Esophagus (tissue), 2 donors: ENCODE measurements around the gene EEF2KMT. TPM values are rescaled to one million over a fixed set of nuclear protein-coding genes. Genes with fewer than 3 reads are reported as not detected.
A peak's percentile ranks its signal among the peaks of the same experiment; 100 is the strongest.
"Not testable (repeated sequence)": the region's sequence is repeated elsewhere in the genome, so short reads cannot be mapped to it uniquely, and the experiment has no call there.

Source experiments
- H3K27ac ChIP-seq, 2 donors: one replicate each; pipeline ENCODE4 v1.5.1; 2013; ENCODE audit warnings: low read depth in 2 of 2, mild to moderate bottlenecking in 2 of 2, inconsistent platforms in 1 of 2, low read length in 1 of 2, moderate library complexity in 1 of 2
- H3K27me3 ChIP-seq, 2 donors: one replicate each; pipeline ENCODE4 v1.6.1; 2013; ENCODE audit warnings: low read length in 2 of 2, control low read depth in 1 of 2, mild to moderate bottlenecking in 1 of 2; ENCODE audit not compliant: insufficient read depth in 2 of 2, control insufficient read depth in 1 of 2
- H3K36me3 ChIP-seq, 2 donors: one replicate each; pipeline ENCODE4 v1.6.1; 2013; ENCODE audit warnings: low read length in 1 of 2; ENCODE audit not compliant: control insufficient read depth in 2 of 2, insufficient read depth in 2 of 2
- H3K4me1 ChIP-seq, 2 donors: one replicate each; pipeline ENCODE4 v1.6.1; 2013; ENCODE audit warnings: low read length in 1 of 2; ENCODE audit not compliant: control insufficient read depth in 2 of 2, insufficient read depth in 2 of 2
- H3K4me3 ChIP-seq, 2 donors: one replicate each; pipeline ENCODE4 v1.5.1; 2013; ENCODE audit warnings: low read length in 2 of 2, mild to moderate bottlenecking in 2 of 2, low read depth in 1 of 2, moderate library complexity in 1 of 2
- H3K9me3 ChIP-seq, 2 donors: one replicate each; pipeline ENCODE4 v1.6.1; 2013; ENCODE audit warnings: mild to moderate bottlenecking in 2 of 2, low read depth in 1 of 2, low read length in 1 of 2, moderate library complexity in 1 of 2; ENCODE audit not compliant: control insufficient read depth in 2 of 2, insufficient read depth in 1 of 2
- WGBS, 2 donors: extraction: QIAGEN DNeasy Blood & Tissue Kit; methylation state at CpG; one replicate each; pipeline ENCODE4 v1.1.7; 2013; 5-methylcytosine and 5-hydroxymethylcytosine counted together
- polyA plus RNA-seq, 2 donors: library from polyadenylated mRNA; stranded (reverse); fragments of 200-250 nt; gene quantifications; one replicate each; pipeline ENCODE4 v1.2.3, GENCODE V29; 2013
- donor health status: healthy with polysubstance abuse.
- donor health status: Bipolar disorder and iron deficiency.

The EEF2KMT gene
- polyA plus RNA-seq, 2 donors: 4.4 to 8.4 TPM

GRCh38 chr16:5095145-5095830 is 2.3 kb downstream of the EEF2KMT start:
- not testable (repeated sequence) for H3K36me3 ChIP-seq, H3K27me3 ChIP-seq, H3K9me3 ChIP-seq, H3K4me3 ChIP-seq, H3K4me1 ChIP-seq
- 59 to 63% methylated on average over 11 of the region's 11 CpGs for WGBS, 2 donors
- H3K27ac ChIP-seq: peak overlapping the region in 1 of 2 donors; percentile 4

- not testable (repeated sequence) for H3K9me3 ChIP-seq, H3K36me3 ChIP-seq, H3K27me3 ChIP-seq, H3K4me1 ChIP-seq, H3K4me3 ChIP-seq, H3K27ac ChIP-seq
- 76 to 80% methylated on average over 11 of the region's 11 CpGs for whole genome bisulfite sequencing, 2 donors
These were observed 3.8 kb downstream of the EEF2KMT start for GRCh38 chr16:5093746-5094145.

GRCh38 chr16:5093081-5093480 is 4.5 kb downstream of the EEF2KMT start:
- not testable (repeated sequence) for H3K27ac ChIP-seq, H3K4me3 ChIP-seq, H3K4me1 ChIP-seq, H3K9me3 ChIP-seq, H3K27me3 ChIP-seq, H3K36me3 ChIP-seq
- WGBS, 2 donors: 94 to 95% methylated on average over 7 to 9 of the region's 9 CpGs

- H3K27me3 ChIP-seq, H3K27ac ChIP-seq, H3K4me3 ChIP-seq, H3K4me1 ChIP-seq, H3K9me3 ChIP-seq: not testable (repeated sequence)
- WGBS, 2 donors: 91 to 93% methylated on average over 9 of the region's 9 CpGs
- peaks cover 0 to 10% of the 10 kb centered on the region in 2 donors for H3K36me3 ChIP-seq
These were observed 7.0 kb downstream of the EEF2KMT start for GRCh38 chr16:5090592-5090991.

- H3K9me3 ChIP-seq, H3K27ac ChIP-seq, H3K4me3 ChIP-seq, H3K27me3 ChIP-seq, H3K4me1 ChIP-seq: not testable (repeated sequence)
- WGBS, 2 donors: 86 to 89% methylated on average over 26 of the region's 26 CpGs
- peaks cover 0 to 12% of the 10 kb centered on the region in 2 donors for H3K36me3 ChIP-seq
These were observed 7.6 kb downstream of the EEF2KMT start for GRCh38 chr16:5089911-5090555.

- H3K27me3 ChIP-seq, H3K4me1 ChIP-seq, H3K27ac ChIP-seq, H3K4me3 ChIP-seq, H3K9me3 ChIP-seq: not testable (repeated sequence)
- WGBS, 2 donors: 86 to 89% methylated on average over 17 of the region's 17 CpGs
- peaks cover 0 to 12% of the 10 kb centered on the region in 2 donors for H3K36me3 ChIP-seq
These were observed 8.7 kb downstream of the EEF2KMT start for GRCh38 chr16:5088936-5089335.

GRCh38 chr16:5088086-5088790 is 9.4 kb downstream of the EEF2KMT start:
- WGBS, 2 donors: 89 to 91% methylated on average over 18 of the region's 18 CpGs
- H3K36me3 ChIP-seq: peaks cover 0 to 12% of the 10 kb centered on the region in 2 donors
- not testable (repeated sequence) for H3K27me3 ChIP-seq, H3K4me1 ChIP-seq, H3K27ac ChIP-seq, H3K4me3 ChIP-seq, H3K9me3 ChIP-seq

GRCh38 chr16:5085716-5086115 is 11.9 kb downstream of the EEF2KMT start:
- H3K9me3 ChIP-seq, H3K4me1 ChIP-seq, H3K27ac ChIP-seq, H3K4me3 ChIP-seq, H3K27me3 ChIP-seq: not testable (repeated sequence)
- WGBS, 2 donors: 81 to 92% methylated on average over 11 of the region's 11 CpGs
- peaks cover 0 to 12% of the 10 kb centered on the region in 2 donors for H3K36me3 ChIP-seq

- not testable (repeated sequence) for H3K27ac ChIP-seq, H3K27me3 ChIP-seq, H3K9me3 ChIP-seq, H3K4me1 ChIP-seq, H3K36me3 ChIP-seq, H3K4me3 ChIP-seq
- 66 to 70% methylated on average over 10 of the region's 10 CpGs for WGBS, 2 donors
These were observed 12.8 kb downstream of the EEF2KMT start for GRCh38 chr16:5084802-5085201.
